GM08714 (cell line): ENCODE measurements around the gene DLG2.
"Not testable (repeated sequence)": the region's sequence is repeated elsewhere in the genome, so short reads cannot be mapped to it uniquely, and the experiment has no call there.

ENCODE experiments used
- H3K4me3 ChIP-seq: fragments of 200-500 bp; sonication (Bioruptor generic); 2 replicates; pipeline ENCODE4 v1.5.1; 2014; ENCODE audit warnings: mild to moderate bottlenecking, low read length, inconsistent platforms
- ZNF274 ChIP-seq: IDR thresholded peaks from 2 replicates; pipeline ENCODE4 v1.6.1; 2012; ENCODE audit warnings: mild to moderate bottlenecking, low read depth, low read length

Gene DLG2

GRCh38 chr11:83612891-83613766 is 2014.0 kb downstream of the DLG2 start:
- no peak for TF ChIP-seq ZNF274
- H3K4me3 ChIP-seq = no peak overlapping the region

- H3K4me3 ChIP-seq = no peak overlapping the region
- no peak for TF ChIP-seq ZNF274
Observed at GRCh38 chr11:83611600-83611999, 2015.5 kb downstream of the DLG2 start.

DNA sequence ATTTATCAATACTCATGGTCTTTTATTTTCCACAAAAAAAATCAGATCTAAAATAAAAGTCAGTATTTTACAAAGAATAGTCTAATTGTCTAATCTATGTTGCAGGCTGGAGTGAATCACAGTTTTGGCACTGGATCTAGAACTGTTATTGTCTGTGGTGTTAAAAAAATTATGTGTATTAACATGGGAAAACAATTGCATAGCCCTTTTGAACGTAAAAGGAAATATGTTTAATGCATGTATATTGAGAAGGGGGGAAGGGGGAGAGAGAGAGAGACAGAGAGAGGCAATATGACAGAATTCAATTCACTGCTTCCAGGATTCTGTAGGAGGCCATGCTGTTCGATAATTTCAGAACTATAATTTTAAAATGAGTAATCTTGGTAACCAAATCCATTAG is 2016.1 kb downstream of the DLG2 start:
- TF ChIP-seq ZNF274 = no peak
- H3K4me3 ChIP-seq = no peak overlapping the region

GRCh38 chr11:83609191-83609590 is 2018.0 kb downstream of the DLG2 start:
- TF ChIP-seq ZNF274 = no peak
- no peak overlapping the region for H3K4me3 ChIP-seq

DNA sequence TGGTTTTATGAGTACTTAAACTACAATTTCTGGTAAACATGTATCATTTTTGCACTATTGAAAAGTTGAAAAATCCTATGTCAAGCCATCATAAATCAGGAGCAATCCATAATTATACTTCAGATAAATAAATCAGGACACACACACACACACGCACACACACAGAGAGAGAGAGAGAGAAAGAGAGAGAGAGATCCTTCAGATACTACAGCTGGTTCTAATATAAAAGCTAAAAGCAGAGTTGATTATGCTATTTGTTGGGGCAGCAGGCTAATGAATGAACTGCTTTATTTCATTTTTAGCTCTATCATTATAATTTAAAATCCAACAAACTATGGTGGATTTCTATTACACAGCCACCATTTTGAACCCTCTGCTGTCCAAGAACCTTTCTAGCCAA is 2018.6 kb downstream of the DLG2 start:
- no peak overlapping the region for H3K4me3 ChIP-seq

GRCh38 chr11:83601914-83602527 is 2025.1 kb downstream of the DLG2 start:
- no peak overlapping the region for H3K4me3 ChIP-seq
- no peak for TF ChIP-seq ZNF274

More for the DNA sequence above, 2018.6 kb downstream of the DLG2 start:
- no peak for TF ChIP-seq ZNF274

- no peak for TF ChIP-seq ZNF274
- H3K4me3 ChIP-seq = no peak overlapping the region
Observed at GRCh38 chr11:83601201-83601913, 2025.8 kb downstream of the DLG2 start.

GRCh38 chr11:83600661-83601060 is 2026.5 kb downstream of the DLG2 start:
- H3K4me3 ChIP-seq = no peak overlapping the region
- TF ChIP-seq ZNF274 = no peak

GRCh38 chr11:83599066-83599465 is 2028.1 kb downstream of the DLG2 start:
- H3K4me3 ChIP-seq = no peak overlapping the region
- no peak for TF ChIP-seq ZNF274

- H3K4me3 ChIP-seq = not testable (repeated sequence)
Observed at GRCh38 chr11:83587797-83588196, 2039.3 kb downstream of the DLG2 start.

- no peak overlapping the region for H3K4me3 ChIP-seq
- no peak for TF ChIP-seq ZNF274
Observed at GRCh38 chr11:83583757-83584366, 2043.3 kb downstream of the DLG2 start.

DNA sequence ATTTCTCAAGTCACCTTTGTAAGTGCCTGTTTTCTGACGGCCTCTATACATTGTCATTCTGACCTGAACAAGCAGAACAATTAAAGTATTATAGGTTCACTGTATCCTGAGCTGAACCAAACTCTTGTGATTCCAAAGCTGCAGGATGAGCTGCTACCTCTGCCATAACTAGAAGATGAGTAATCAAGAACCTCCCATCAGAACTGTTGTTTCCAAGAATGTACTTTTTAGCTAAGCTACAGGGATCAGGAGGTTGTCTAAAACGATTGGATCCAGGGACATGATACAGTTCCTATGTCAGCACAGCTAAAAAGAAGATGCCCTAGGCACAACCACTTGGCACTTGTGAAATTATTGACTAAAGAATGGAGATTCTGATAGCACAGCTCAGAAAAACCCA is 2052.6 kb downstream of the DLG2 start:
- no peak for TF ChIP-seq ZNF274
- H3K4me3 ChIP-seq = no peak overlapping the region

DNA sequence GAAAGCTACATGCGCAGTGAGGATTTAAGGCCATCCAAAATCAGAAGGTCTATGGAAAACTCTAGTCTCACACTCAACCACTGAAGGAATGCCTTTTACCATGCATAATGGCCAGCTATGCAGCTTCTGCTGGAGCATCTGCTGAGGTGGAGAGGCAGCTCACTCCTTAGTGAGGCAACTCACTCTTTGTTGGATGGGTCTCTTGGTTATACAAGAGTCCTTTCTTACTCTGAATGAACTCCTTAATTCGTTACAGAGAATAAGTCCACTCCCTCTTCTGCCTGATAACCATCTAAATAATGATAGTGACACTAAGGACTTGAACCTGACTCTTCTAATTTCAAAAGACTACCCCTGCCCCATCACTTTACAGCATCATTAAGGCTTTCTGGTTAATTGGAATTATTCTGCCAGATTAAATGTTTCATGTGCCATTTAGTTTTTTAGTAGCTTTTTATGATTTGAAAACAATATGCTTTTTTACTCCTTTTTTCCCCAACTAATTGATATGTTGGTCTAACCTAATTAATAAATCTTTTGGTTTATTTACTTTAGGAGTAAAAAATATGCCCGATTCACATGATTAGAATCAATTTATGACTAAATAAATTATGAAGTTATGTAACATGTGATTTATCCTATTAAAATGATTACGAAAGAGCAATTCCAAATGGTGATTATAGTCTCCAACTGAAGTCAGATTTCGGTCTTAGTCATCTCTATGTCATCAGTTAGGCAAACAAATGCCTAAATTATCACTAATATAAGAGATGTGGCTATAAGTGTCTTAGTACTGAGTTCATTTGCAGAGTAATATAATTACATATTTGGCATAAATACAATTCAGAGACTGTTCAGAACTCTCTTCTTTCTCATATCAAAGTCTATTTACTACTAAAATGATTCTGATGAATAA is 2054.3 kb downstream of the DLG2 start:
- TF ChIP-seq ZNF274 = no peak
- no peak overlapping the region for H3K4me3 ChIP-seq
